CD4-positive, alpha-beta T cell treated with Interleukin-15 for 4 hours (primary cell): ENCODE data around the gene OGG1.
A peak's percentile ranks its signal among the peaks of the same experiment; 100 is the strongest.
"Not testable (repeated sequence)": the region's sequence is repeated elsewhere in the genome, so short reads cannot be mapped to it uniquely, and the experiment has no call there.

Source experiments
- DNase-seq: peaks from one replicate; pipeline ENCODE4 v3.0.0-alpha.2; 2020; ENCODE audit warnings: low spot score

OGG1 gene

GRCh38 chr3:9765865-9766264, 16.1 kb downstream of the OGG1 start:
- no peak for DNase-seq

GRCh38 chr3:9767418-9767817, 17.7 kb downstream of the OGG1 start:
- DNase-seq, result no peak

GRCh38 chr3:9768141-9768775, 18.5 kb downstream of the OGG1 start:
- no peak for DNase-seq

GRCh38 chr3:9769012-9769411, 19.3 kb downstream of the OGG1 start:
- DNase-seq, result no peak

- peak; percentile 50 for DNase-seq
Observed at GRCh38 chr3:9769426-9770275, 19.9 kb downstream of the OGG1 start, which contains the start of gene CAMK1. Gene CAMK1, minus strand, starts transcription at chr3:9769947. Its CDS starts 2,198 bp downstream, at chr3:9767749.

- DNase-seq, result no peak
Observed at GRCh38 chr3:9770276-9770812, 20.6 kb downstream of the OGG1 start.

GRCh38 chr3:9771007-9771406, 21.3 kb downstream of the OGG1 start:
- not testable (repeated sequence) for DNase-seq

- no peak for DNase-seq
Observed at GRCh38 chr3:9776896-9777693, 27.3 kb downstream of the OGG1 start.

- no peak for DNase-seq
Observed at GRCh38 chr3:9777694-9778021, 27.9 kb downstream of the OGG1 start.

GRCh38 chr3:9778143-9779074, 28.7 kb downstream of the OGG1 start:
- DNase-seq, result no peak

- DNase-seq, result no peak
Observed at GRCh38 chr3:9779075-9779593, 29.4 kb downstream of the OGG1 start.

GRCh38 chr3:9779721-9780457, 30.1 kb downstream of the OGG1 start:
- peak; percentile 17 for DNase-seq

- no peak for DNase-seq
Observed at GRCh38 chr3:9780458-9780812, 30.7 kb downstream of the OGG1 start.

GRCh38 chr3:9780910-9781309, 31.2 kb downstream of the OGG1 start:
- DNase-seq, result no peak

- DNase-seq, result no peak
Observed at GRCh38 chr3:9781551-9781950, 31.8 kb downstream of the OGG1 start.

- DNase-seq, result no peak
Observed at GRCh38 chr3:9781978-9782603, 32.3 kb downstream of the OGG1 start.

GRCh38 chr3:9782770-9783169, 33.0 kb downstream of the OGG1 start:
- DNase-seq, result peak; percentile 18

- no peak for DNase-seq
Observed at GRCh38 chr3:9783954-9784353, 34.2 kb downstream of the OGG1 start.

GRCh38 chr3:9784965-9785364, 35.2 kb downstream of the OGG1 start:
- no peak for DNase-seq

- no peak for DNase-seq
Observed at GRCh38 chr3:9785602-9786001, 35.9 kb downstream of the OGG1 start.
